HG02885 (cell line): ENCODE data around the gene TUBD1.
"Not testable (repeated sequence)": the region's sequence is repeated elsewhere in the genome, so short reads cannot be mapped to it uniquely, and the experiment has no call there.

Source experiments
- ATAC-seq: cut with Tn5 transposase; IDR thresholded peaks from one replicate; pipeline ENCODE4 v1.9.1; 2021; ENCODE audit warnings: mild to moderate bottlenecking; ENCODE audit not compliant: unreplicated experiment, poor library complexity

The TUBD1 gene, protein sequence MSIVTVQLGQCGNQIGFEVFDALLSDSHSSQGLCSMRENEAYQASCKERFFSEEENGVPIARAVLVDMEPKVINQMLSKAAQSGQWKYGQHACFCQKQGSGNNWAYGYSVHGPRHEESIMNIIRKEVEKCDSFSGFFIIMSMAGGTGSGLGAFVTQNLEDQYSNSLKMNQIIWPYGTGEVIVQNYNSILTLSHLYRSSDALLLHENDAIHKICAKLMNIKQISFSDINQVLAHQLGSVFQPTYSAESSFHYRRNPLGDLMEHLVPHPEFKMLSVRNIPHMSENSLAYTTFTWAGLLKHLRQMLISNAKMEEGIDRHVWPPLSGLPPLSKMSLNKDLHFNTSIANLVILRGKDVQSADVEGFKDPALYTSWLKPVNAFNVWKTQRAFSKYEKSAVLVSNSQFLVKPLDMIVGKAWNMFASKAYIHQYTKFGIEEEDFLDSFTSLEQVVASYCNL

DNA sequence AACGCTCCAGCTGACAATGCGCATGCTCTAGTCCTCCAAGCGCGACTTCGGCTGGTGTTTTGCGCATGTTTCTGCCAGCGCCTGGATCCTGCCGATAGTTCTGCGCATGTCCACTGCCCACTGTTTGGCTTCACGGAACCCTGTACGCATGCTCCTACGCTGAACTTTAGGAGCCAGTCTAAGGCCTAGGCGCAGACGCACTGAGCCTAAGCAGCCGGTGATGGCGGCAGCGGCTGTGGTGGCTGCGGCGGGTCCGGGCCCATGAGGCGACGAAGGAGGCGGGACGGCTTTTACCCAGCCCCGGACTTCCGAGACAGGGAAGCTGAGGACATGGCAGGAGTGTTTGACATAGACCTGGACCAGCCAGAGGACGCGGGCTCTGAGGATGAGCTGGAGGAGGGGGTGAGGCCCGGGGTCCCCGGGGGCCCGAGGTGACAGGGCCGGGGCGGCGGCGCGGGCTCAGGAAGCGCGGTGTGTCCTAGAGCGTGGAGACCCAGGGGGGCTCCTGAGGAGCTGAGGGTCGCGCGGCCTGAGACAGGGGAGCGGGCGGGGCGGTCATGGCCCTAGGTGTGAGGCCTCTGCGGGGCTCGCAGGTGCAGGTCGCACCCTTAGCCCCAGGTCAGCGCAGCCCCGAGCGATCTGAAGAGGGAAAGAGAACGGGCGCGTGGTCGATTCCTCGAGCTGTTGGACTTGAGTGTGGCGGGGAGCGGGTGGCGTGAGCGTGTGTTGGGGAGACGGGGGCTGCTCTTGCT, at the start of gene TUBD1, which contains the start of gene RPS6KB1:
TSS of gene TUBD1 (minus strand) at position 20 of the 752 bp plus-strand sequence. CDS start 1,941 bp downstream, outside the sequence.
TSS of gene RPS6KB1 (plus strand) at position 198 of the 752 bp plus-strand sequence. CDS start at position 262, 64 bp downstream.
- ATAC-seq, result peak; percentile 91

GRCh38 chr17:59941131-59941530, 48.4 kb upstream of the TUBD1 start:
- no peak for ATAC-seq

DNA sequence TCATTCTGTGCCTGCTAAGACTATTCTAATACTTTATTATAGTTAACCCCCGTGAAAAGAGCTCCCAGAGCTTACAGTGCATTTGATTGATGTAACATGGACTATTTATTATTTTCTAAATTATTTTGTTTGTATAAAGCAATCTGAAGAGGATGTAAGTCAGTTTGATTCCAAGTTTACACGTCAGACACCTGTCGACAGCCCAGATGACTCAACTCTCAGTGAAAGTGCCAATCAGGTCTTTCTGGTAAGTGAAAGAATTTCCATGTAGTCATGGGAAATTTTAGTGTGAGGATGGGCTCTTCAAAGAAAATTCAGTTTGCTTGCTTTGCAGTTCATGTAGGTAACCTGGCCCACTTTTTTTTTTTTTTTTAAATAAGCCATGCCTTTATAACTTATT, 48.0 kb upstream of the TUBD1 start:
- ATAC-seq, result not testable (repeated sequence)

DNA sequence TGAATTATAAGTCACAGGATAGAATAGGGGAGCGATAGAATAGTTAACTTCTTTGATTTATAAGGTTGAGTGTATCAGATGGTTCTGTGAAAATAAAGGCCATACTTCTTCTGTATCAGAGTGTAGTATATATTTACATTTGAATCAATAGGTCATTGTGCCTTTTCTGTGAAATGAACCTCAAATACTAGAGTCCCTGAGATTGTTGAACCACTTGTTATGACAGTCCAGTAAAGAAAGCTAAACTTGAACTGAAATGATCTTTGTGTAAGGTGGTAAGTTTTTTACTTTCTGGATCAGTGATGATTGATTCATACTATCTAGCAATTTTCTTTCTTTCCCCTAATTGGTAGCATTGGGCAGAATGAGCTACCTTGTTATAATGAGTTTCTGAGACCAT, 40.6 kb upstream of the TUBD1 start:
- not testable (repeated sequence) for ATAC-seq

- ATAC-seq, result not testable (repeated sequence)
Observed at GRCh38 chr17:59930768-59931167, 38.0 kb upstream of the TUBD1 start.

DNA sequence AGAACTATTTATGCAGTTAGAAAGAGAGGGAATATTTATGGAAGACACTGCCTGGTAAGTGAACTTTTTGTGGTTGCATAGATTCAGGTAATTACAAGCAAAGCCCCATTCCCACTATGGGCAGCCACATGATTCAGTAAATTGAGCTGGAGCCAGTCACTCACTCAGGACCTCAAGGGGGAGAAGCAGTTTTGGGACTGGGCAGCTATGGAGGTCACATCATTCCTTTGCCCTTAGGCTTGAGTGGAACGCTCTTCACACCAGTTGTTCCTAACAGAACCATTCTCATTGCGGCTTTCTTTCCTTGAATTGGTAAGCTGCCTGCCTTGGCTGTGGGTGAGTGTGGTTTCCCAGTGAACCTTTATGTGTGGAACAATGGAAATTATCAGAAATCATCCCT, 37.4 kb upstream of the TUBD1 start:
- not testable (repeated sequence) for ATAC-seq

DNA sequence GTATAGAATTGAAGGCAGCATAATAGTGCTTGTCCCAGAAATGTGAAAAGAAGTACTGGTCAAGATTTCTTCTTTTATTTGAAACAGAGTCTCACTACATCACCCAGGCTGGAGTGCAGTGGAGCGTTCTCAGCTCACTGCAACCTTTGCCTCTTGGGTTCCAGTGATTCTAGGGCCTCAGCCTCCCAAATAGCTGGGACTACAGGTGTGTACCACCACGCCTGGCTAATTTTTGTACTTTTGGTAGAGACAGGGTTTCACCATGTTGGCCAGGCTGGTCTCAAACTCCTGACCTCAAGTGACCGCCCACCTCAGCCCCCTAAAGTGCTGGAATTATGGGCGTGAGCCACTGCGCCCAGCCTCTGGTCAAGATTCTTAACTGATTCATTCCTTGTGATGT, 27.9 kb upstream of the TUBD1 start:
- not testable (repeated sequence) for ATAC-seq

GRCh38 chr17:59916446-59916845, 23.7 kb upstream of the TUBD1 start:
- ATAC-seq, result no peak

GRCh38 chr17:59914274-59914854, 21.6 kb upstream of the TUBD1 start:
- no peak for ATAC-seq

- ATAC-seq, result no peak
Observed at GRCh38 chr17:59907467-59907866, 14.7 kb upstream of the TUBD1 start.

- no peak for ATAC-seq
Observed at GRCh38 chr17:59903455-59903854, 10.7 kb upstream of the TUBD1 start.

GRCh38 chr17:59901604-59902003, 8.9 kb upstream of the TUBD1 start:
- no peak for ATAC-seq

GRCh38 chr17:59899099-59899498, 6.4 kb upstream of the TUBD1 start:
- no peak for ATAC-seq

- no peak for ATAC-seq
Observed at GRCh38 chr17:59897090-59897489, 4.3 kb upstream of the TUBD1 start.

- ATAC-seq, result no peak
Observed at GRCh38 chr17:59893676-59894100, 945 bp upstream of the TUBD1 start.

GRCh38 chr17:59892251-59892923, 356 bp downstream of the TUBD1 start:
- ATAC-seq, result peak; percentile 56

DNA sequence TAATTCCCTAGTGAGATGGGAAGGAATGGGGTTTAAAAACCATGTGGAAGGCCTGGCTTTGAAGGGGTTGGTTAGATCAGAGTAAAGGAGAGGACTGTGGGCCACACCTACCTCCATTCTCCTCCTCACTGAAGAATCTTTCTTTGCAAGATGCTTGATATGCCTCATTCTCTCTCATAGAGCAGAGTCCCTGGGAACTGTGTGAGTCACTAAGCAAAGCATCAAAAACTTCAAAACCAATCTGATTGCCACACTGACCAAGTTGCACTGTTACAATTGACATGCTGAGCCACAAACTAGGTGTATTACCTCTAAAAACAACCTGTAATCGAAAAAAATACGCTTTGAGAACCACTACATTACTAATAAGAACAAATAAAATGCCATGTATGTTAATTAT, 2.0 kb downstream of the TUBD1 start:
- ATAC-seq, result no peak

- ATAC-seq, result no peak
Observed at GRCh38 chr17:59888145-59888750, 4.5 kb downstream of the TUBD1 start.

DNA sequence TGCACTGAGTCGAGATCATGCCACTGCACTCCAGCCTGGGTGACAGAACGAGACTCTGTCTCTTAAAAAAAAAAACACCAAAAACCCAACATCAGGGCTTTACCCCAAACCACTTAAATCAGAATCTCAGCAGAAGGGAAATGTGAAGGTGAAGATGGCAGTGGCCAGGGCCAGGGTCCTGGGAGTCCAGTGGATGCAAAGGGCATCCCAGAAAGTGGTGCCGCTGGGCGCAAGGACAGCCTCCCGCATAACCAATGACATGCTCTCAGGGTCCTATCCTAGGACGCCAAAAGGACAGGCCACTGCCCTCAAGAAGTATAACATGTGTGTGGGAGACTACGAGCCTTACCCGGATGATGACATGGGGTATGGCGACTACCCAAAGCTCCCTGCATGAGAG, 7.9 kb downstream of the TUBD1 start:
- ATAC-seq, result no peak

GRCh38 chr17:59878624-59879023, 14.1 kb downstream of the TUBD1 start:
- ATAC-seq, result no peak
